ENCODE results near the gene AGBL2.

- TF ChIP-seq POLR2AphosphoS5 (IDR thresholded peaks at IDR 0.05) = no peak
- TF ChIP-seq MXI1 (conservative IDR thresholded peaks at IDR 0.05; ENCODE audit: poor library complexity, severe bottlenecking) = no peak
- no peak for TF ChIP-seq CTCF (IDR thresholded peaks at IDR 0.05; ENCODE audit: poor library complexity, severe bottlenecking)
- no peak for TF ChIP-seq EP300 (conservative IDR thresholded peaks at IDR 0.05; ENCODE audit: poor library complexity, severe bottlenecking)
- TF ChIP-seq EZH2 (IDR thresholded peaks at IDR 0.05; ENCODE audit: borderline replicate concordance, insufficient read depth, low read length, poor library complexity, severe bottlenecking) = no peak
- no peak for TF ChIP-seq RAD21 (conservative IDR thresholded peaks at IDR 0.05)
- TF ChIP-seq SMC3 (conservative IDR thresholded peaks at IDR 0.05; ENCODE audit: poor library complexity) = no peak
- TF ChIP-seq TAF1 (IDR thresholded peaks at IDR 0.05; ENCODE audit: low read depth) = no peak
- no peak for TF ChIP-seq REST (IDR thresholded peaks at IDR 0.05; ENCODE audit: borderline replicate concordance)
Measured at GRCh38 chr11:47714554-47715081, 551 bp downstream of the AGBL2 start.
